DND-41 (cell line): Measurements from ENCODE around the gene INPP5E.

ENCODE experiments used
- EZH2 ChIP-seq: IDR thresholded peaks from 3 replicates; pipeline ENCODE4 v1.6.1; 2012; ENCODE audit warnings: borderline replicate concordance, low read depth, mild to moderate bottlenecking, moderate library complexity, low read length, inconsistent platforms; ENCODE audit not compliant: severe bottlenecking
- TF ChIP-seq, protein P1 (sequence below): IDR thresholded peaks from 2 replicates; pipeline ENCODE4 v1.5.1; 2012; ENCODE audit warnings: borderline replicate concordance, low read length, moderate library complexity, mild to moderate bottlenecking; ENCODE audit not compliant: poor library complexity, severe bottlenecking; ENCODE audit errors: extremely low read depth

DNA sequence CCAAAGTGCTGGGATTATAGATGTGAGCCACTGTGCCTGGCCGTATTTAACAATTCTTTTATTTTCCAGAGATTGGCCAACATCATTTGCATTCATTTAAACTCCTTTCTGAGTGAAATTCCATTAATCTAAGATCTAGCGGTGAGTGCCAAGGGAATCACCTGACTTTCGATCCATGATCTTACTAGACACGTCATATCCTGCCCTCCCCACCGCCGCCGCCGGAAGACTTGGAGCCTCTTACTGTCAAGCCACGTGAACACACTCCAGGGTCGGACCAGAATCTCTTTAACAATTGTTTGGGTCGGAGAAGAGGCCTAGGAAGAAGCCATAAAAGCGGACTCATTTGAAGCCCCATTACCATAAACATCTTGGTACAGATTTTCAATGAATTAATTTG lies 12.9 kb downstream of the INPP5E start:
- TF ChIP-seq, protein P1, sequence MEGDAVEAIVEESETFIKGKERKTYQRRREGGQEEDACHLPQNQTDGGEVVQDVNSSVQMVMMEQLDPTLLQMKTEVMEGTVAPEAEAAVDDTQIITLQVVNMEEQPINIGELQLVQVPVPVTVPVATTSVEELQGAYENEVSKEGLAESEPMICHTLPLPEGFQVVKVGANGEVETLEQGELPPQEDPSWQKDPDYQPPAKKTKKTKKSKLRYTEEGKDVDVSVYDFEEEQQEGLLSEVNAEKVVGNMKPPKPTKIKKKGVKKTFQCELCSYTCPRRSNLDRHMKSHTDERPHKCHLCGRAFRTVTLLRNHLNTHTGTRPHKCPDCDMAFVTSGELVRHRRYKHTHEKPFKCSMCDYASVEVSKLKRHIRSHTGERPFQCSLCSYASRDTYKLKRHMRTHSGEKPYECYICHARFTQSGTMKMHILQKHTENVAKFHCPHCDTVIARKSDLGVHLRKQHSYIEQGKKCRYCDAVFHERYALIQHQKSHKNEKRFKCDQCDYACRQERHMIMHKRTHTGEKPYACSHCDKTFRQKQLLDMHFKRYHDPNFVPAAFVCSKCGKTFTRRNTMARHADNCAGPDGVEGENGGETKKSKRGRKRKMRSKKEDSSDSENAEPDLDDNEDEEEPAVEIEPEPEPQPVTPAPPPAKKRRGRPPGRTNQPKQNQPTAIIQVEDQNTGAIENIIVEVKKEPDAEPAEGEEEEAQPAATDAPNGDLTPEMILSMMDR, result no peak
- TF ChIP-seq EZH2, result no peak
